GM19238 (cell line): ENCODE measurements around the gene PPP3CA.

Experiments
- DNase-seq: peaks from one replicate; pipeline ENCODE4 v3.0.0; 2011; ENCODE audit warnings: low spot score; ENCODE audit not compliant: insufficient read length

PPP3CA gene

DNA sequence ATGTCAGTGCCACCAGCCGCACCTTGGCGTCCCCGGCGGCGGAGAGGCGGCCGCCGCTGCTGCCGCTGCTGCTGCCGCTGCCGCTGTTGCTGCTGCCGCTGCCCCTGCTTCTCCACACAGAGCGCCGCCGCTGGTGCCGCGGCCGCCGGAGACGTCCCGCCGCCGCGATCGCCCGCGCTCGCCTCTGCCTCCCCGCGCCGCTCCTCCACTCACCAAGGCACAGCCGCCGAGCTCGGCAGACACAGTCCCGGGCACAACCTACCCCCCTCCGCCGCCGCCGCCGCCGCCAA lies at the start of gene PPP3CA:
Gene PPP3CA (minus strand): TSS at position 260 of the 290 bp plus-strand sequence.
- no peak for DNase-seq

DNA sequence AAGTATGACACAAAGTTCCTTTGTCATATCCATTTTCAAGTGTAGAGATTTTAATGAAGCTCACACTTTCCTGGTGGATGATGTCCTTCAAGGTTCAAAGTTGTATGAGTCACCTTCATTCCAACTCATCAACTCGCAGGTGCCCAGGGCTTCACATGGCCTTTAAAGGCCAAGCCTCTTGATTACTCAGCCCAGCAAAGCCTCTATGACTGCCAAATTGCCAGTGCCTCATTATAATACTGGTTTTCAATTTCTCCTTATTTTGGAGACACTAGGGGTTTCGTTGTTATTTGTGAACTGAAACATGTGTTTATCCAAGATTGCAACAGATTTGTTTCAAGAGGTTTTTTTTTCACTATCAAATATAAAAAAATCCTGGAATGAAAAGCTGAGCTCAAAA lies 45.9 kb upstream of the PPP3CA start:
- DNase-seq = no peak

DNA sequence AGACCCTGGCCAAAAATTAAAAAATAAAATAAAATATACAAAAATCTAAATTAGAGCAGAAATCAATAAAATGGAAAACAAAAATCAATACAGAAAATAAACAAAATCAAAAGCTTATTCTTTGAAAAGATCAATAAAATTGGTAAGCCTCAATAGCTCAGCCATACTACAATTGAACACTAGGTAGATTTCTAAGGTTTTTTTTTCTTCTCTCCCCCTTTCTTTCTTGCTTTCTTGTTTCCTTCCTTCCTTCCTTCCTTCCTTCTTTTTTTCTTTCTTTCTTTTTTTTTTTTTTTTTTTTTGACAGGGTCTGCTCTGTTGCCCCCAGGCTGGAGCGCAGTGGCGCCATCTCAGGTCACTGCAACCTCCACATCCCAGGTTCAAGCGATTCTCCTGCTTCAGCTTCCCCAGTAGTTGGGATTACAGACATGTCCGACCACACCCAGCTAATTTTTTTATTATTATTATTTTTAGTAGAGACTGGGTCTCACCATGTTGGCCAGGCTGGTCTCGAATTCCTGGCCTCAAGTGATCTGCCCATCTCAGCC lies 23.4 kb upstream of the PPP3CA start:
- DNase-seq = no peak

DNA sequence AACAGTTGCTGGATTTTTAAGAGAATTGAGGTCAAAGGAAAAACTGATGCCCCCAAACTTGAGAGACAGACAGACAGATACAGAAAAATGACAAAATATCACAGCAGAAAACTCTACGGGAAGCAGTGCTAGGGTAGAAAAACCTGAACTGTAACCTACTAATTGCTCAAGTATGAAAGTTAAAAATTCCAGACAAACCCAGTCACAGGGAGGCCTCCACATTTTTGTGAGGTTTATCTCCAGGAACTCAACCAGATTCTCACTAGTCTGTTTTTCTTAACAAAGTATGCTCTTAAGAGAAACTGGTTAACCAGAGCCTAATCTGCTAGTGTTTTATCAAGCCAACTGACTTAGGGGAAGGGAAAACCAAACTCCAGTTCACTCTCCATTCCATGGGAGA lies 19.9 kb upstream of the PPP3CA start:
- DNase-seq = no peak

DNA sequence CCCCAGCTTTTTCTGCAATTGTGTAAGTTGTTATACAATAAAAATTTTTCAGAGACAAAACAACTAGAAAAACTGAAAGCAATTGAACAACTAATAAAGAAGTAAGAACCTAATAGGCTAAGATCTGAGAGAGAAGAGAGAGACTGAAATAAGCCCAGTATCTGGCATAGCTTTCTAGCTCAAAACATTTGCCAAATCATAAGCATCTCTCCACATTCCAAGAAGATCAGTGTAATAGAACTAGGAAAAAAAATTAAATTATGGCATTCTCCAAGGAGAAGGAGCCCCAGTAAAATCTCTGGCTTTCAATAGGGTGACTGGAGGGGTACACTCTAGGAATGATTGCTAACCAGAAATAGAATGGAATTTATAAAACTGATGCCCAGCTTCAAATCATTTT lies 19.0 kb upstream of the PPP3CA start:
- no peak for DNase-seq

DNA sequence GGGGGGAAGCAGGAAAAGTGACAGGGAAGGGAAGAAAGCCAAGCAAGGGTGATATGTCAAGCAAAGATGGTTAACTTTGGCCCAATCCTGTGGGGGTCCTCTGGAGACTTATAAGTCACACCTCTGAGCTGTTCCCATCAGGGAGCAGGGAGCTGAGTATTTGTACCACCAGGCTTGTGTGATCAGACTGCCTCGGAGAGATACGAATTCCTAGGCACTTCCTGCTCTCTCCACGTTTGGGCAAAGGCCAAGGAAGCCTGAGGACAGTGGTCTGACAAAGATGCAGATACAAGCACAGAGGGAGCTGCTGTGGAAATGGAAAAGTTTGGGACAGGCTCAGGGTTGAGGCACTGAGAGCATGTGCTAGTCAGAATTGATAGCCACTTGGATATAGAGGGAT lies 10.4 kb upstream of the PPP3CA start:
- no peak for DNase-seq

DNA sequence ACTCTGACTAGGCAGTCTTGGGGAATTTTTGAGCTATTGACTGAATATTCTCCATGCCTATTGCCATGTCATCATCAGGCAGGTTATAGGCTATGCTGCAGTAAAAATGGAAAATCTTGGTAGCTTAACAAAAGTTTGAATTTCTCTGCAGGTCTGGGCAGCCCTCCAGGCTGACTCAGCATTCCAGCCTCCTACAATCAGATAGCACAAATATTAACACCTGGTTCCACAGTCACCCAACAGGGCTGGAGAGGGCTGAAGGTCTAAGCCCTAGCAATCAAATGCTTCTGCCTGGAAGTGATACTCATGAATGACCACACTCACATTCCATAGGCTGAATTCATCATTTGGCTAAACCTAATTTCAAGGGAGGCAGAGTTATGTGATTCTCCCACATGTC lies 9.6 kb upstream of the PPP3CA start:
- DNase-seq = no peak

DNA sequence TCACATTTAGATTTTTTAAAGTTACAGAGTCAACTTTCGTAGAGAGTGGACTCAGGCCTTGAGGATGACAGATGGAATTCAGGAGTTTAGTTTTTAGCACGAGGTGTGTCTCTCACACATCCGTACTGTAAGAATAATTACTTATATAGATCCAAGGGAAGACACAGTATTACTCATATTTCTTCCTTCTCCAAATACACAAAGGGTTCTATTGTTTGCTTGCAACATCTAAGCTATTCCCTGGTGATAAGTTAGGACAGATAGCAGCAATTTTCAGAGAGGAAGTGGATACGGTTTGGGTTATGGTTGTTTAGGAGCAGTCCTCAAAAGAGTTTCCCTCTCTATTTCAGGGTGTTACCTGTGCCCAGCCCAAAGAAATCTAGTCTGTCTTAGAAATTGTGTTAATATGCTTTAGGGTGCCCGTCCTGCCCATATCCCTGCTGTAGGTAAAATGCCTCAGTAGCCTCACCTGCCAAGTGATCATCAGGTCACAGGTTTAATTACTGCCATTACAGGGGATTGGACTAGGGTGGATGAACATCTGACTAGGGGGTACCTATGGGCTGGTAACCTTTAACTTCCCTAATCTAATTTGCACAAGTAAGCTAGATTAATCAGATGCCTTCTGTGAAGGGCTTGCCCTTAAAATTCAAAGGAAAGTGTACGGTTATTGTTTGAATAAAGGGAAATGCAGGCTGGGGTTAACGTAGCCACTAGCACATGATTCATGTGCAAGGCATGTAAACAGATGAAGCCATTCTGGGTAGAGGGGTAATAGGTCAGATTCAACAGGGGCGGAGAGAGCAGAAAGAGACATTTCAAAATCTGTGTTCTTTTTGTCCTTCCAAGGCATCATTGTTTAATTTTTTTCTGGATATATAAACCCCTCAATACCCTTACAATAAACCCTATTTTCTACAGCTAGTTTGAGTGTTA lies 8.7 kb upstream of the PPP3CA start:
- DNase-seq = no peak

DNA sequence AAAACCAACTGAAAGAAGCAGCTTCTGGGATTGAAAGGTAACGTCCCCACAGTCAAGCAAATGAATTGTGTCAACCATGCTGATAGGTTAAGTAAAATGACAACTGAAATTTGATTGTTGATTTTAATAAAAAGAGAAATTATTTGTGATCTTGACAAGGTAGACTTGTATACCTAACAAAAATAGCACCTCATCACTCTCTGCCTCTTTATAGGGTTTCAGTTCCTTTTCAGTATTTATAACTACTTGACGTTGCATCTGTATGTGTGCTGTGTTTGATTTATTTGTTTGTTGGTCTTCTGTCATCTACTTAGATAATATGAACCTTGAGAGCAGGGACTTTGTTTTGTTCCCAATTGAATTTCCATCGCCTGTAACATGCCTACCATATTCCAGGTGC lies 7.9 kb upstream of the PPP3CA start:
- no peak for DNase-seq

DNA sequence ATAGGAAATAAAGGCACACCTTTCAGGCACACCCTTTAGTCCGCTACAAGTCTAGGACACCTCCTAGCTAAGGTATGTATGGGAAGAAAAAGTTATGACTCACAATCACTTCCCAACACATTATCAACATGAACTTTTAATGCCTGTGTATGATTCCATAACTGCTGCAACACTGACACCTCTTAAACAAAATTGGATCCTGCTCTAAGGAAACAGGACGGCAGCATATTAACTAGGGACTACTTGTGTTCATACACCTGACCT lies 2.4 kb upstream of the PPP3CA start:
- DNase-seq = no peak

DNA sequence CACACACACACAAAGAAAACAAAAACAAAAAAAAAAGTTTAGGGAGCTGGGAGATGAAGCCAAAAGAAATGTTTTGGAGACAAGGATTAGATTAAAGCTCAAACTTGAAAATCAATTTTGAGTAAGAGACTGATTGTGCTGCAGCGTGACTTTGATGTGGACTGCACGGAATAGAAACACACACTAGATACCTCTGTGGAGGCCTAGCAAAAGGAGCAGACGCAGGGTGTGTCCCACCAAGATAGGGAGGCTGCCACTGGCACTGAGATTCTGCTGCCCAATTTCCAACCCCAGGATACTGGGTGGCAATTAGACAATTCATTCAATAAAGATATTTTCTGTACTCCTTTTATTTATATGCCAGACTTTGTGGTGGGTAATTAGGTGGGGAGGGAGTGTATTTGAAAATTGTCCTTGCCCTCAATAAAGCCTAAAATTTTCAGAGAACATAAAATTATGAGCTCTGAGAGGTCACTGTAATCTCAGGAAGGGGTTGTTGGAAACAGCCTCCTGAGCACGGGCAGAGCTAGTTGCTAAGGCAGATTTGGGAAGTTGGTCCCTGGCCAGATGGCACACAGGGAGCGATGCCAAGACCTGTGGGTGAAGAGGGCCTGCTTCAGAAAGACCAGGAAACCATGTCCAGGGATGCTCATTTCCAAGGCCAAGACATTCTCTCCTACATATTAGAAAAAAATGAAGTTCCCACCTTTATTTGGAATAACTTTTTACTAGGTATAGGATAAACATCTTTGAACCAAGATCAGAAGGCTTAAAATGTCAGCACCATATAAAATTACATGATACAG lies 1.9 kb upstream of the PPP3CA start:
- DNase-seq = no peak

DNA sequence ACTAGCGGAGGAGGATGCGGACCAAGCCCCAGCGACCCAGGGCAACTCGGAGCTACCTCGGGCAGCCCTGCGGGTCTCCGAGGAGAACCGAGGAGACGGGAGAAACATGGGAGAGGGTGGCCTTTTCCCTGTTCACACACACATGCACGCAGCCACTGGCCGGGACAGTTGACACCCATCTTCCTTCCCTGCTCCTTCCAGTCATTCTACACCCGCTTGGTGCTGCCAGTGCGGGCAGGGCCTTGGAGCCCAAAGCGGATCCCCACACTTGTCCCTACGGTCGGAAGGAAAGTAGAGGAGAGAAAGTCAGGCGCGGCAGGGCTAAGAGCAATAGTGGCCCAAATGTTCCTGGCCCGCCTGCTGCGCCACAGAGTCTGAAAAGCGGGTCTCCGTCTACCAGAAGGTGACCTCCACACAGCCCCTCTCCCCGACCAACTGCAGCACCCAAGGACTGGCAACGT lies 1.1 kb upstream of the PPP3CA start:
- DNase-seq = no peak

DNA sequence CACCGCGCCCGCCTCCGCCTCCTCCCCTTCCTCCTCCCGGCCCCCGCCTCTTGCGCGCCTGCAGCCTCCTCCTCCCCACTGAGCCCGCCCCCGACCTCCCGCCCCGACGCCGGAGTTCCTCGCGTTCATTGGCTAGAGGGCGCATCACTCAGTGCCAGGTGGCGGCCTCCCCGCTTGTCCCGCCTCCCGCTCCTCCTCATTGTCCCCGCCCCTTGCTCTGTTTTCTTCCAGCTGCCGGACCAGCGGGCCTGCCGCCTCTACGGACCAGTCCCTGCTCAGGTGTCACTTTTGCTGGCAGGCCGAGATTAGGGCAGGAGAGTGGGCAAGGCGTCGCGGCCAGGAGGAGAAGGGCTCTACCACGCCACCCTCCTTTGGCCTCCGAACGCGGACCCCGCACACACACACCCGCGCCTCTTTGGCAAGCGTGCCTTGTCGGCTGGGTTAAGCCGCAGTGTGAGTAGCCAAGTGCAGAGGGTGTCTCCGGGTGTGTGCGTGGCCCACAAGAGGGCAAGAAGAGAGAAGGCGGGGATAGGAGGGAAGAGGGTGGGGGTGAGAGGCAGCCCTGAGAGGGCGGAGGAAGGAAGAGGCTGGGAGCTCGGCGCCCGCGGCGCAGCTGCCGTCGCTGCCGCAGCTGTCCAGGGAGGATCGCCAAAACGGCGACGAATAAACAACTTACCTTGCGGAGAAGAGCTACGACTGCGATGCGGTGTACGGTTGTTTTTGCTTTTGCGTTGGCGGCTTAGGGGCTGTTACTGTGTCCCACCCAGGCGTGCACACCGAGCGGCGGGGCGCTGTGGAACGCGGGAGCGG lies 436 bp upstream of the PPP3CA start:
- DNase-seq = peak; percentile 91

DNA sequence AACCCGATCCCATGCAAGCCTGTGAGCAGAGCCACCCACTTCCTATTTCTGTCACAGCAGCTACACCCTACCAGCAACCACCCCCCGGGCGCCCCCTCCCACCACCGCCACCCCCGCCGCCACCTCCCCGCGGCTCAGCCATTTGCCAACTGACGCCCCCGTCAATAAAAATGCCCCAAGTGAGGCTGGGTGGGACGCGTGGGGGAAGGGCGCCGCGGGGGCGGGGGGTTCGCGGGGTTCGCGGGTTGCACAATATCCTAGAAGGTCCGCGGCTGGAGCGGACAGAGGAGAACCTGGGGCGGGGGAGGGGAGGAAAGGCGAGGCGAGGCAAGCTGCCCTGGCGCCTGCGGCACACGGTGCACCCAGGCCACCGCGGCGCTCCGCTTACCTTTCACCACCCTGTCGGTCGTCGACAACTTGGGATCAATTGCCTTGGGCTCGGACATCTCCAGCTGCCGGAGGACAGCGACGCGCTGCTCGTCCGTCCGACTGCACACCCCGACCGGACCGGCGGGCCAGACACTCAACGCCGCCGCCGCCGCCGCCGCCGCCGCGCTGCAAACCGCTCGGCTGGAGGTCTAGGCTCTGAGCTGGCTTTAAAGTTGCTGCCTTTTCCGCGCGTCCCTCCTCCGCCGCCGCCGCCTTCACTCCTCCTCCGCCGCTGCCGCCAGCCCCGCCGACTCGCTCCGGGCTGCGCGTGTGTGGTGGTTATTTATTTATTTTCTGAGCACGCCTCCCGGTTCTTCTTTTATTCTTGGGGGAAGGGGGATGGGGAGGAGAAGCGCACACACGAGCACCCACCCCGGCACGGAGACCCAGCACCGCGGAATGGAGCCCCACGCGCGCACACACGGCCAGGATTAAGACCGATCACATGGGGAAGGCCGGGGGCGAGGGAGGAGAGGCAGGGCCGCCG lies 717 bp downstream of the PPP3CA start:
- peak; percentile 37 for DNase-seq

DNA sequence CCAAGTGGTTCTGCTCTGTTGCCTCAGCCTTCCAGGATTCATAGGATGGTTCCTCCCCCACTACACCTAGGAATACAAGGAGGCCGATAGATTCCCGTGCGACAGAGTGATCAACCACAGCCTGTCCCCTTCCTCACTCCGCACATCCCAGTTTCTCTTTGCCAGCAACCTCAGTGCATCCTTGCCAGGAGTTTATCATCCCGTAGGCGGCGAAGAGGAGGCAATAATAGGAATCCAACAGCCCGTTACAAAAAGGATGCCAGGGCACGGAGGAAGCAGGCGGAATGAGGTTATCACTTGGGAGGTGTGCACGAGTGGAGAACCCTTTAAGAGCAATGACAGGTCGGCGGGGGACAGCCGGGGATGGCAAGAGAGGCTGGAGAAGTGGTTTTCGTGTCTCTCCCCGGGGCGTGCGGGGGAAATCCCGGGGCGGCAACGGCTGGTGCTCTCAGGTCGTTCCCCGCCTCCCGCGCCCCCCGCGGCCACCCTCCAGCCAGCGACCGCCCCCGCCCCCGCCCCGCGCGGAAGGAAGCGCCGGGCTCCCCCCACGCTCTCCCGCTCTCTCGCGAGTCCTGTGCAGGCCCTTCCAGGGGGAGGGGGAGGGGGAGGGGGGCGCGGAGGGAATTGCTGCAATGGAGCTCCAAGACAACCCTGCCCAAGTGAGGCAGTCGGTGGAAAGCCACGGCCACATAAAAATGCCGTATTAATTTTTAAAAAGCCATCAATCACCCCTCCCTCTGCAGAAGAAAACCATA lies 1.6 kb downstream of the PPP3CA start:
- DNase-seq = peak; percentile 48

DNA sequence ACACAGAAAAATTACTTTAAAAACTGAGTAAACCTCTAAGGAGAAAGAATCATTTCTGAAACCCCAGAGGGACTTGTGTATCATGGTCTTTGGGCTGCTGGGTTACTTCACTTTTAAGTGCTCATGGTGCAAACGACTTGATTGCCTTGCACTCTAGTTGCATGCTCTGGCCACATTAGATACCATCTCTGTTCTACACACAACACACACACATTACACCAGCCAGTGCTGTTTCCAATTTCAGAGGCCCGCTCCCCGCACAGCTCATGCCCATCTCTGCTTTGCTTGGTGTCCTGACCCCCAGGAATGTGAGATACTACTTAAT lies 2.1 kb downstream of the PPP3CA start:
- no peak for DNase-seq

DNA sequence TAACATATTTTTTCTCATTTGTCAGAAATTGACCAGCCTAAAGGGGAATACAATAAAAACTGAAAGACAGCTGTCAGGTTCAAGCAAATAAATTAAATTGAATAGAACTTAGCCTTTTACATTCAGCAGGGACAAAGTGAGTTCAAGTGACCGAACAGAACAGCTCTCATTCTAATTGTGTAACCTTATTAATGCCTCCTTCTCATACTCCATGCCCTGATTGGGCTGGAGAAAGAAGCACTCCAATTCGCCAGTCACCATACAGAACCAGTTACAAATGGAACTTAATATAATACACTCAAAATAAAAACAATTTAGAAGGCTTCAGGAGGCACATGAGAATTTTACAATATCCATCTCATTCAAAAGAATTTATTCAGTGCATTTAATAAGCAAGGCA lies 8.0 kb downstream of the PPP3CA start:
- DNase-seq = no peak

DNA sequence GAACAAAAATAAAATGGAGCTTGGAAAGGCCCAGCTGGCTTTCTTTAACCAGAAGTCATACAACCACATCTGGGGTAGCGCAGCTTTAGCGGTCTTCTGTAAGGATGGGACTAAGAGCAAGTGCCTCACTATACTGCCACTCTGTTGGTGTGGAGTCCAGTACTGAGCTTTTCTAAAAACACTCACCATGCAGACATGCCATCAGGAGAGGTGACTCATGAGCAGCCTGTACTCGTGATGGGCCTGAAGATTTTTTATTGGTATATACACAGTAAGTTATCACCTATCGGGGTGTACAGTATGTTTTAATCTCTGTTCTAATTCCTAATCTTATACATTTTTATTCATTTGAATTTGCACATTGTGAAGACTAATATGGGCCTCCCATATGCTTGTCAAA lies 9.6 kb downstream of the PPP3CA start:
- no peak for DNase-seq

DNA sequence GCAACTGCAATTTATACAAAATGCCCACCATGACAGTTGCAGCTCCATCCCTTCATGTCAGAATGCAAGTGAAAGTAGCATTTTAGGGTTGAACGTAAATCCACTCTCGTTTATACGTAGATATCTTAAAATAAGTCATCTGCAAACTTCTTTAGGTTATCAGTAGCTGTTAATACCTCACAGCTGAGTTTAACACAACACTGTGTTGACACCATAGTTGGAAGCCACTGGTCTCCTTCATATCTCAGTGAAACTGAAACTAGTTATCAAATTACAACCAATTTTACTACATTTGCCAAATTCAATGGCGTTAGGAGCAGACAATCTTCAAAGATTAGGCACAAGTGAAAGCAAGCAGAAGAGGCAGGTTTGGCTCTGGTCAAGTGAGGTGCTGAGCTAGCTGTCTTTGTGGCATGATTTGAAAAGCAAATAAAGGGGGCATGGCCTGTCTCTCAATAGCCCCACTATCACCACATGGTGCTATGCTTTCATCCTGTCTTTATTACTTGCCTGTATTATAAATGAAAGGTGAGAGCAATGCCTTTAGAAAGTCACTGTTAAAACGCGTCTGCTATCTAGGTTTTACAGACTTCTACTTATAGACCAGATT lies 12.3 kb downstream of the PPP3CA start:
- no peak for DNase-seq

DNA sequence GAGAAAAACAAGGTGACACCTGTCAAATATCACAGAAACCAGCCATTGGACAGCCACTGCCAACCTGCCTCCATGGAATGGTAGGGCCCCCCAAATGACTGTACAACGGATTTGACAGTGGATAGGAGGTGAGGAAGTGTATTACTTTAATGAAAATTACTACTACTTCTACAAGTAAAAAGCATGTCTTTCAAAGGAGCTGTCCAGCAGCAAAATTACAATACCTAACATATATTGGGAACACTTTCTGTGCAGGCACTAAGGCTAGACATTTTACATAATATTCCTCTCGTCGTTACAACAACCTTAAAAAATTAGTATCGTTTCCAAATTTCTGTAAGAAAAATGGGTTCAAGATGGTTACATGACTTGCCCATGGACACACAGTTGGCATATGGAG lies 14.9 kb downstream of the PPP3CA start:
- DNase-seq = no peak
